ENCODE results near the gene USP40. TPM values are rescaled to one million over a fixed set of nuclear protein-coding genes. Genes with fewer than 3 reads are reported as not detected.

USP40 gene
- total RNA-seq, 3 donors from 2014 or later (not counting 1 experiment from before 2014, with no cell fraction given): 17.4 to 20.6 (median 19.4) TPM

DNA sequence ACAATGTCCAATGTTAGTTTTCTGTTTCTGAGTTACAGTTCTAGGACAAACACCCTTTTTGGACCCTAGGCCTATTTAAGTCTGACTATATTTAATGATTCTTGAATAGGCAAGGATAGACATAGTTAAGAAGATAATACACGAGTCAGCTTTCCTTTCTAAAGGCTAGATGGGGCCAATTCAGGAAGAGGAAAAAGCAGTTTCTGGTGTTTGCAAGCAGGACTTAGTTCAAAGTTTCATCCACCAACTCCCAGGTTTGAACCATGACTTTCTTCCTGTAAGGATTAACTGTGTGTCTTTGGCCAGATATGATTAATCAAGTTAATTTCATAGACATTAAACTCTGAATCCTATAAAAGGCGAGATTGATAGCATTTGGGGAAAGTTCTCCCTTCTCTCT is 66.7 kb downstream of the USP40 start:
- H3K4me3 ChIP-seq (ENCODE audit: low read length): no peak overlapping the region
- no peaks in the 10 kb centered on the region for H3K4me1 ChIP-seq (ENCODE audit: control insufficient read depth, insufficient read depth, low read length)
- Mint-ChIP-seq H3K27me3 (ENCODE audit: low read depth in 2 of 2) (no peaks in the 10 kb centered on the region), H3K36me3 (peaks cover 39% of the 10 kb centered on the region), H3K9me3 (peaks cover 6 to 15% of the 10 kb centered on the region in 2 donors), H3K4me1 (peaks cover 5% of the 10 kb centered on the region in 2 donors), H3K27ac (no peak overlapping the region), H3K4me3 (no peak overlapping the region)
- WGBS (ENCODE audit: insufficient coverage): 100% methylated on average over 1 of the region's 2 CpGs
- H3K27me3 ChIP-seq (ENCODE audit: control insufficient read depth, insufficient read depth, low read length): no peaks in the 10 kb centered on the region
- intact Hi-C loops (cut with micrococcal nuclease): no loop called here
- ATAC-seq (no peak), DNase-seq (no peak)
- H3K27ac ChIP-seq (ENCODE audit: low read length): no peak overlapping the region
- peaks cover 5% of the 10 kb centered on the region for H3K9me3 ChIP-seq (ENCODE audit: control insufficient read depth, insufficient read depth, low read length)
- H3K36me3 ChIP-seq (ENCODE audit: control insufficient read depth, insufficient read depth, low read length): peaks cover 7% of the 10 kb centered on the region
- TF ChIP-seq, protein P1, sequence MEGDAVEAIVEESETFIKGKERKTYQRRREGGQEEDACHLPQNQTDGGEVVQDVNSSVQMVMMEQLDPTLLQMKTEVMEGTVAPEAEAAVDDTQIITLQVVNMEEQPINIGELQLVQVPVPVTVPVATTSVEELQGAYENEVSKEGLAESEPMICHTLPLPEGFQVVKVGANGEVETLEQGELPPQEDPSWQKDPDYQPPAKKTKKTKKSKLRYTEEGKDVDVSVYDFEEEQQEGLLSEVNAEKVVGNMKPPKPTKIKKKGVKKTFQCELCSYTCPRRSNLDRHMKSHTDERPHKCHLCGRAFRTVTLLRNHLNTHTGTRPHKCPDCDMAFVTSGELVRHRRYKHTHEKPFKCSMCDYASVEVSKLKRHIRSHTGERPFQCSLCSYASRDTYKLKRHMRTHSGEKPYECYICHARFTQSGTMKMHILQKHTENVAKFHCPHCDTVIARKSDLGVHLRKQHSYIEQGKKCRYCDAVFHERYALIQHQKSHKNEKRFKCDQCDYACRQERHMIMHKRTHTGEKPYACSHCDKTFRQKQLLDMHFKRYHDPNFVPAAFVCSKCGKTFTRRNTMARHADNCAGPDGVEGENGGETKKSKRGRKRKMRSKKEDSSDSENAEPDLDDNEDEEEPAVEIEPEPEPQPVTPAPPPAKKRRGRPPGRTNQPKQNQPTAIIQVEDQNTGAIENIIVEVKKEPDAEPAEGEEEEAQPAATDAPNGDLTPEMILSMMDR (IDR thresholded peaks at IDR 0.05): no peak

DNA sequence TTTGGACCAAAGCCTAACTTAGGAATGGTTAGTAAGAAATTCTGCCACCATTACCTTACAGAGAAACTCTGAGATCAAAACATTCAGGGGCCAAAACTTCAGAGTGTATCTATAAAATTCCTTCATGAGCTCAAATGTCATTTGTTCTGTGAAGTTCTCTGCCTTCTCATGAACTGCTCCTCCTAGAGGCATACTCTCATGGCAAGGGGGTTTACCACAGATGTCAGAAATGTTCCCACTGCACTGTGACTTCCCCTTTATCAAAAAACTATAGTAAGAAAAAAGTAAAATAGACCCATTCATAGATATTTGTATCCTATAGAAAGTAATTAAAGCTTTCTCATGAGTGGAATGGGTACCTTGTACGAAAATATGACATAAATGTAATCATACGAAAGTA is 68.5 kb downstream of the USP40 start:
- TF ChIP-seq, protein P1 (IDR thresholded peaks at IDR 0.05): no peak
- intact Hi-C loops (cut with micrococcal nuclease): no loop called here
- Mint-ChIP-seq H3K4me1 (no peaks in the 10 kb centered on the region), H3K9me3 (peaks cover 4 to 6% of the 10 kb centered on the region in 2 donors), H3K4me3 (no peak overlapping the region), H3K27ac (no peak overlapping the region), H3K27me3 (ENCODE audit: low read depth in 2 of 2) (no peaks in the 10 kb centered on the region), H3K36me3 (peaks cover 27% of the 10 kb centered on the region)
- Histone ChIP-seq H3K4me1 (ENCODE audit: control insufficient read depth, insufficient read depth, low read length) (no peaks in the 10 kb centered on the region), H3K9me3 (ENCODE audit: control insufficient read depth, insufficient read depth, low read length) (peaks cover 5% of the 10 kb centered on the region), H3K36me3 (ENCODE audit: control insufficient read depth, insufficient read depth, low read length) (peaks cover 10% of the 10 kb centered on the region), H3K27ac (ENCODE audit: low read length) (no peak overlapping the region), H3K4me3 (ENCODE audit: low read length) (no peak overlapping the region), H3K27me3 (ENCODE audit: control insufficient read depth, insufficient read depth, low read length) (no peaks in the 10 kb centered on the region)
- no peak for ATAC-seq
- no CpG with 5 or more reads among the region's 2 CpGs for WGBS (ENCODE audit: insufficient coverage)
- DNase-seq: no peak

DNA sequence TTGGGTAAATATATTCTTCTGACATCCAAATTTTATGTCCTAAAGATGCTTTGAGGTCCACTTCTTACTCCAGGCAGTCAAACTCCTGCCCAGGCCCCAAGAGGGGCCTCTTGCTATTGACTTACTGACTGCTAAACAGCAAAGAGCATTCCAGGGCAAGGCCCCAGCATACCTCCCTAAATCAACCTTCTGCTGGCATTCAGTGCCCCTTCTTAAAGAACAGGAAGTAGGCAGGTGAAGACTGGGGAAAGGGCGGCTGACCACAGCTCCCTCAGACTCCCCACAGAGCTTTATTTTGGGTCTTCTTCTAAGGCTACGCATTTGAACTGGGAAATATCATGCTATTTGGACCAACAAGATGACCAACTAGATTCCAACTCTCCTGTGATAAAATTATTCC is 68.9 kb downstream of the USP40 start:
- ATAC-seq (no peak), DNase-seq (no peak)
- Histone ChIP-seq H3K4me3 (ENCODE audit: low read length) (no peak overlapping the region), H3K36me3 (ENCODE audit: control insufficient read depth, insufficient read depth, low read length) (peaks cover 13% of the 10 kb centered on the region), H3K4me1 (ENCODE audit: control insufficient read depth, insufficient read depth, low read length) (no peaks in the 10 kb centered on the region), H3K27me3 (ENCODE audit: control insufficient read depth, insufficient read depth, low read length) (no peaks in the 10 kb centered on the region), H3K27ac (ENCODE audit: low read length) (no peak overlapping the region), H3K9me3 (ENCODE audit: control insufficient read depth, insufficient read depth, low read length) (peaks cover 5% of the 10 kb centered on the region)
- Mint-ChIP-seq H3K4me3 (no peak overlapping the region), H3K36me3 (peaks cover 22% of the 10 kb centered on the region), H3K27ac (no peak overlapping the region), H3K4me1 (no peaks in the 10 kb centered on the region), H3K9me3 (peaks cover 1 to 2% of the 10 kb centered on the region in 2 donors), H3K27me3 (ENCODE audit: low read depth in 2 of 2) (no peaks in the 10 kb centered on the region)
- 43% methylated on average over 2 of the region's 2 CpGs for WGBS (ENCODE audit: insufficient coverage)
- TF ChIP-seq, protein P1 (IDR thresholded peaks at IDR 0.05): no peak
- intact Hi-C loops (cut with micrococcal nuclease): no loop called here

All from natural killer cell (primary cell).